Testis (tissue), 2 donors: ENCODE measurements around the gene OR1F1.

Source experiments
- CTCF ChIP-seq, 3 experiments: fragments of 450-650 bp in 2 of 3; fragments of 200-600 bp in 1 of 3; sonication (generic) in 1 of 3; IDR thresholded peaks; one replicate each; pipeline ENCODE4 v1.5.1; 2016 to 2019; ENCODE audit warnings: antibody characterized with exemption in 3 of 3, mild to moderate bottlenecking in 2 of 3, moderate library complexity in 1 of 3
- POLR2A ChIP-seq: fragments of 450-650 bp; IDR thresholded peaks from one replicate; pipeline ENCODE4 v1.6.1; 2017; ENCODE audit warnings: antibody characterized with exemption, mild to moderate bottlenecking, moderate library complexity

- TF ChIP-seq CTCF (IDR thresholded peaks at IDR 0.05) (no peak), POLR2A (no peak)
Measured at GRCh38 chr16:3150346-3151218, 37.4 kb upstream of the OR1F1 start.
